RWPE2 (cell line): ENCODE measurements around the gene TFF2.

ENCODE experiments used
- ATAC-seq: fragments of 200-7000 bp; cut with Tn5 transposase; 3 replicates; pipeline ENCODE4 v1.9.1; 2021; ENCODE audit warnings: low read depth
- DNase-seq: peaks from one replicate; pipeline ENCODE4 v3.0.0-alpha.2; 2020; ENCODE audit warnings: low spot score
- H3K27ac ChIP-seq: fragments of 450-650 bp; 2 replicates; pipeline ENCODE4 v1.5.1; 2017; ENCODE audit warnings: mild to moderate bottlenecking; ENCODE audit not compliant: poor library complexity, severe bottlenecking
- H3K27me3 ChIP-seq: fragments of 250-450 bp; sonication (Bioruptor Pico); 2 replicates; pipeline ENCODE4 v1.5.1; 2021; ENCODE audit warnings: mild to moderate bottlenecking, moderate library complexity; ENCODE audit not compliant: insufficient read depth, poor library complexity, severe bottlenecking
- H3K36me3 ChIP-seq: fragments of 250-450 bp; sonication (Bioruptor Pico); 2 replicates; pipeline ENCODE4 v1.5.1; 2020; ENCODE audit warnings: low read depth, mild to moderate bottlenecking, moderate library complexity
- H3K4me1 ChIP-seq: fragments of 250-450 bp; sonication (Bioruptor Pico); 2 replicates; pipeline ENCODE4 v1.5.1; 2021; ENCODE audit warnings: mild to moderate bottlenecking, moderate library complexity; ENCODE audit not compliant: insufficient read depth, poor library complexity, severe bottlenecking
- H3K4me3 ChIP-seq: fragments of 250-450 bp; sonication (Bioruptor Pico); 2 replicates; pipeline ENCODE4 v1.5.1; 2021; ENCODE audit warnings: mild to moderate bottlenecking, moderate library complexity; ENCODE audit not compliant: severe bottlenecking
- H3K9me3 ChIP-seq: fragments of 250-450 bp; sonication (Bioruptor Pico); 2 replicates; pipeline ENCODE4 v1.5.1; 2021; ENCODE audit warnings: mild to moderate bottlenecking, moderate library complexity; ENCODE audit not compliant: severe bottlenecking
- TF ChIP-seq, protein P1 (sequence below): fragments of 450-650 bp; IDR thresholded peaks from one replicate; pipeline ENCODE4 v1.5.1; 2017; ENCODE audit warnings: mild to moderate bottlenecking, moderate library complexity; ENCODE audit not compliant: poor library complexity, severe bottlenecking

Gene TFF2

DNA sequence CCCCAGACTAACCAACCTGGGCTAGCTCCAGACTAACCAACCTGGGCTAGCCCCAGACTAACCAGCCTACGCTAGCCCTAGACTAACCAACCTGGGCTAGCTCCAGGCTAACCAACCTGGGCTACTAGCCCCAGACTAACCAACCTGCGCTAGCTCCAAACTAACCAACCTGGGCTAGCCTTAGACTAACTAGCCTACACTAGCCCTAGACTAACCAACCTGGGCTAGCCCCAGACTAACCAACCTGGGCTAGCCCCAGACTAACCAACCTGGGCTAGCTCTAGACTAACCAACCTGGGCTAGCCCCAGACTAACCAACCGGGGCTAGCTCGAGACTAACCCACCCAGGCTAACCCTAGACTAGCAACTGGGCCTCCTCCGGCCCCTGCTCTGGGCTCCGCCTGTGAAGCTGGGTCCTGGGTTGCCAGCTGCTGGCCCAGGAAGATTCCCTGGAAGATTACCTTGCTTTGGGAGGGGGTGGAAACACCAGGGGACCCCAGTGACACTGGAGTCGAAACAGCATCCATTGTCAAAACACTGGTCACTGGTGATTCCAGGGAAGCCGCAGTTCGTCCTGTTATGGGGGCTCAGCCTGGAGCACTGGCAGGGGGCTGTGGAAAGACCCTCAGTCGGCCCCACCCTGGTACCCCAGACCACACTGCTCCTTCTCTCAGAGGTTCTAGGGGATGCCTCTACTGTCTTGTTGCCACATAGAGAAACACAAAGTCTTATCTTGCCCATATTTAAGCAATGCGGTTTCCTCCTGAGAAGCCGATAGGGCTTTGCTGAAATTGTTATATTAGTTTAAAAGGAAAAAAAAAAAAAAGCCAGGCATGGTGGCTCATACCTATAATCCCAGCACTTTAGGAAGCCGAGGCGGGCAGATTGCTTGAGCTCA lies 1.1 kb downstream of the TFF2 start:
- Histone ChIP-seq H3K27ac (no peak overlapping the region), H3K9me3 (no peaks in the 10 kb centered on the region), H3K36me3 (no peaks in the 10 kb centered on the region), H3K4me3 (no peak overlapping the region), H3K4me1 (no peaks in the 10 kb centered on the region), H3K27me3 (no peaks in the 10 kb centered on the region)
- no peak for DNase-seq
- ATAC-seq, result no peak
- TF ChIP-seq, protein P1, sequence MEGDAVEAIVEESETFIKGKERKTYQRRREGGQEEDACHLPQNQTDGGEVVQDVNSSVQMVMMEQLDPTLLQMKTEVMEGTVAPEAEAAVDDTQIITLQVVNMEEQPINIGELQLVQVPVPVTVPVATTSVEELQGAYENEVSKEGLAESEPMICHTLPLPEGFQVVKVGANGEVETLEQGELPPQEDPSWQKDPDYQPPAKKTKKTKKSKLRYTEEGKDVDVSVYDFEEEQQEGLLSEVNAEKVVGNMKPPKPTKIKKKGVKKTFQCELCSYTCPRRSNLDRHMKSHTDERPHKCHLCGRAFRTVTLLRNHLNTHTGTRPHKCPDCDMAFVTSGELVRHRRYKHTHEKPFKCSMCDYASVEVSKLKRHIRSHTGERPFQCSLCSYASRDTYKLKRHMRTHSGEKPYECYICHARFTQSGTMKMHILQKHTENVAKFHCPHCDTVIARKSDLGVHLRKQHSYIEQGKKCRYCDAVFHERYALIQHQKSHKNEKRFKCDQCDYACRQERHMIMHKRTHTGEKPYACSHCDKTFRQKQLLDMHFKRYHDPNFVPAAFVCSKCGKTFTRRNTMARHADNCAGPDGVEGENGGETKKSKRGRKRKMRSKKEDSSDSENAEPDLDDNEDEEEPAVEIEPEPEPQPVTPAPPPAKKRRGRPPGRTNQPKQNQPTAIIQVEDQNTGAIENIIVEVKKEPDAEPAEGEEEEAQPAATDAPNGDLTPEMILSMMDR, result no peak

DNA sequence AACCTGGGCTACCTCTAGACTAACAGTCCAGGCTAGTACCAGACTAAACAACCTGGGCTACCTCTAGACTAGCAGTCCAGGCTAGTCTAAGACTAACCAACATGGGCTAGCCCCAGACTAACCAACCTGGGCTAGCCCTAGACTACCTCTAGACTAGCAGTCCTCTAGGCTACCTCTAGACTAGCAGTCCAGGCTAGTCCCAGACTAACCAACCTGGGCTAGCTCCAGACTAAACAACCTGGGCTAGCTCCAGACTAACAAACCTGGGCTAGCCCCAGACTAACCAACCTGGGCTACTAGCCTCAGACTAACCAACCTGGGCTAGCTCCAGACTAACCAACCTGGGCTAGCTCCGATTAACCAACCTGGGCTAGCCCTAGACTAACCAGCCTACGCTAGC lies 2.0 kb downstream of the TFF2 start:
- no peak overlapping the region for H3K4me3 ChIP-seq
- H3K27ac ChIP-seq, result no peak overlapping the region
- no peaks in the 10 kb centered on the region for H3K27me3 ChIP-seq
- DNase-seq, result no peak
- H3K9me3 ChIP-seq, result no peaks in the 10 kb centered on the region
- TF ChIP-seq, protein P1, result no peak
- H3K4me1 ChIP-seq, result no peaks in the 10 kb centered on the region
- ATAC-seq, result no peak
- H3K36me3 ChIP-seq, result no peaks in the 10 kb centered on the region

DNA sequence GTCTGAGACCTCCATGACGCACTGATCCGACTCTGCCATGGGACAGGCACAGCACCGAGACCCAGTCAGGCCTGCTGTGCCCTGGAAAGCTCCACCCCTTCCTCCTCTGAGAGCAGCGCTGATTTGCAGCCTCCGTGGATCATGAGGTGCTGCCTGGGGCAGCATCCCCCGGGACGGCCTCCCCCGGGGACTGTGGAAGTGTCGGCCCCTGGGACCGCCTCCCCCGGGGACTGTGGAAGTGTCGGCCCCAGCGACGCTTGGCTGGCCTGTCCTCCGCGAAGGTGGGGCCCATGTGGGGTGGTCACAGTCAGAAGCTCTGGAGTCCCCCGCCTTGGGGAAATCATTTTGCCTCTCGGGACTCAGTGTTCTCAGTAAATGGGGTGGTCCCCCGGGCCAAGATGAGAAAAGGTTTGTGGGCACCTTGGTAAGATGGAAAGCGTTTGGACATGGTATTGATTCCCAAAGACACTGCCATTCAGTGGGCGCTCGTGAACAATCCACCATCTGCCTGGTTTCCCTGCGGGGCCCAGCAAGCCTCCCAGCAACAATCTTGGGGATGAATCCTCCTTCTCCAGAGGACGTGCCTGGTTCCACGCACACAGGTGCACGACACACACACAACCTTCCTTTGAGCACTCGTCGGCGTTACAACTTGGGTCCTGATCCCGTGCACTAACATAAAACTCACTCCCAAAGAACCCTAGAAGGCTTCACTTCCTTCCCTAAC lies 3.0 kb downstream of the TFF2 start:
- H3K4me3 ChIP-seq, result no peak overlapping the region
- no peaks in the 10 kb centered on the region for H3K27me3 ChIP-seq
- ATAC-seq, result no peak

DNA sequence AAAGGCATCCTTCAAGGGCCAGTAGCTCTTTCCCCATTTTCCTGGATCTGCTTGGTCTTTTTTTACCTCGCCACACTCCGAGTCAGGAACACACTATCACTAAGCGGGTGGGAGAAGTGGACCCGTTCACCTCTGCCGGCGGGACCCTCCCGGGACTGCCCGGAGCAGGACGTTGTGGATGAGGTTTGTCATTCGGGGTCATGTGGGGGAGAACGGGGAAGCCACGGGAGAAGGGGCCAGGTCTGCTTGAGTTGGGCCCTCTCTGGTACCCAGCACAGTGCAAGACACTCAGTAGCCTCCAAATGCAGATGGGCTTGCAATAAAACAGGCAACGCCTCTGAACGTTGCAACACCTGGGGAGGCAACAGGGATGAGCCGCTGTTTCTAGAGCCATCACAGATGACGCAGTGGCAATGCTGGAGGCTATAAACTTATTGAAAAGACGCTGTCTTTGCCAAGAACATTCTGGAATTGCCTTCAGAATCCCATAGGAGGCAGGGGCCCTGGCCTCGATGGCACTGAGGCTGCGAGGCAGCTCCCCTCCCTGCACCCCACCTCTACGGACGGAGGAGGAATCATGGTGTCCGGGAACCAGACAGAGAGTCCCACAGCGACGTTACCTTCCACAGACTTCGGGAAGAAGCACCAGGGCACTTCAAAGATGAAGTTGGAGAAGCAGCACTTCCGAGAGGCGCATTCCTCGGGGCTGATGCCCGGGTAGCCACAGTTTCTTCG lies 3.8 kb downstream of the TFF2 start:
- H3K9me3 ChIP-seq, result no peaks in the 10 kb centered on the region
- TF ChIP-seq, protein P1, result no peak
- no peak overlapping the region for H3K27ac ChIP-seq
- no peak for DNase-seq
- H3K4me3 ChIP-seq, result no peak overlapping the region
- no peak for ATAC-seq
- no peaks in the 10 kb centered on the region for H3K27me3 ChIP-seq
- no peaks in the 10 kb centered on the region for H3K4me1 ChIP-seq
- no peaks in the 10 kb centered on the region for H3K36me3 ChIP-seq

More for the DNA sequence above, 3.0 kb downstream of the TFF2 start:
- Histone ChIP-seq H3K4me1 (no peaks in the 10 kb centered on the region), H3K36me3 (no peaks in the 10 kb centered on the region), H3K9me3 (no peaks in the 10 kb centered on the region), H3K27ac (no peak overlapping the region)
- no peak for DNase-seq
- TF ChIP-seq, protein P1, result no peak
